Measurements from ENCODE around the gene AQP10.

GRCh38 chr1:154344977-154345837 lies 24.3 kb downstream of the AQP10 start:
- TF ChIP-seq POLR2A (conservative IDR thresholded peaks at IDR 0.05) (no peak), NFIC (IDR thresholded peaks at IDR 0.05) (no peak), ETS1 (conservative IDR thresholded peaks at IDR 0.05; ENCODE audit: control insufficient read depth, low read depth, low read length) (no peak), KLF10 (CRISPR knock-in tag; IDR thresholded peaks at IDR 0.05) (no peak), SMARCC2 (IDR thresholded peaks at IDR 0.05; ENCODE audit: low read depth) (no peak), ZNF232 (CRISPR knock-in tag; IDR thresholded peaks at IDR 0.05) (no peak), NFRKB (IDR thresholded peaks at IDR 0.05; ENCODE audit: low read depth) (no peak)
- TF ChIP-seq, protein P1, sequence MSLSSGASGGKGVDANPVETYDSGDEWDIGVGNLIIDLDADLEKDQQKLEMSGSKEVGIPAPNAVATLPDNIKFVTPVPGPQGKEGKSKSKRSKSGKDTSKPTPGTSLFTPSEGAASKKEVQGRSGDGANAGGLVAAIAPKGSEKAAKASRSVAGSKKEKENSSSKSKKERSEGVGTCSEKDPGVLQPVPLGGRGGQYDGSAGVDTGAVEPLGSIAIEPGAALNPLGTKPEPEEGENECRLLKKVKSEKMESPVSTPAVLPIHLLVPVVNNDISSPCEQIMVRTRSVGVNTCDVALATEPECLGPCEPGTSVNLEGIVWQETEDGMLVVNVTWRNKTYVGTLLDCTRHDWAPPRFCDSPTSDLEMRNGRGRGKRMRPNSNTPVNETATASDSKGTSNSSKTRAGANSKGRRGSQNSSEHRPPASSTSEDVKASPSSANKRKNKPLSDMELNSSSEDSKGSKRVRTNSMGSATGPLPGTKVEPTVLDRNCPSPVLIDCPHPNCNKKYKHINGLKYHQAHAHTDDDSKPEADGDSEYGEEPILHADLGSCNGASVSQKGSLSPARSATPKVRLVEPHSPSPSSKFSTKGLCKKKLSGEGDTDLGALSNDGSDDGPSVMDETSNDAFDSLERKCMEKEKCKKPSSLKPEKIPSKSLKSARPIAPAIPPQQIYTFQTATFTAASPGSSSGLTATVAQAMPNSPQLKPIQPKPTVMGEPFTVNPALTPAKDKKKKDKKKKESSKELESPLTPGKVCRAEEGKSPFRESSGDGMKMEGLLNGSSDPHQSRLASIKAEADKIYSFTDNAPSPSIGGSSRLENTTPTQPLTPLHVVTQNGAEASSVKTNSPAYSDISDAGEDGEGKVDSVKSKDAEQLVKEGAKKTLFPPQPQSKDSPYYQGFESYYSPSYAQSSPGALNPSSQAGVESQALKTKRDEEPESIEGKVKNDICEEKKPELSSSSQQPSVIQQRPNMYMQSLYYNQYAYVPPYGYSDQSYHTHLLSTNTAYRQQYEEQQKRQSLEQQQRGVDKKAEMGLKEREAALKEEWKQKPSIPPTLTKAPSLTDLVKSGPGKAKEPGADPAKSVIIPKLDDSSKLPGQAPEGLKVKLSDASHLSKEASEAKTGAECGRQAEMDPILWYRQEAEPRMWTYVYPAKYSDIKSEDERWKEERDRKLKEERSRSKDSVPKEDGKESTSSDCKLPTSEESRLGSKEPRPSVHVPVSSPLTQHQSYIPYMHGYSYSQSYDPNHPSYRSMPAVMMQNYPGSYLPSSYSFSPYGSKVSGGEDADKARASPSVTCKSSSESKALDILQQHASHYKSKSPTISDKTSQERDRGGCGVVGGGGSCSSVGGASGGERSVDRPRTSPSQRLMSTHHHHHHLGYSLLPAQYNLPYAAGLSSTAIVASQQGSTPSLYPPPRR (CRISPR knock-in tag; IDR thresholded peaks at IDR 0.05; ENCODE audit: borderline replicate concordance) = no peak
